SK-N-SH (cell line): Measurements from ENCODE around the gene AKR1A1.

Experiments
- GABPA ChIP-seq: IDR thresholded peaks from 2 replicates; pipeline ENCODE4 v1.4.0; 2012; ENCODE audit warnings: low read depth, mild to moderate bottlenecking
- TF ChIP-seq, protein P1 (sequence below): fragments of 200-600 bp; sonication (generic); IDR thresholded peaks from 2 replicates; pipeline ENCODE4 v1.6.1; 2017; ENCODE audit warnings: antibody characterized with exemption, mild to moderate bottlenecking, moderate library complexity

DNA sequence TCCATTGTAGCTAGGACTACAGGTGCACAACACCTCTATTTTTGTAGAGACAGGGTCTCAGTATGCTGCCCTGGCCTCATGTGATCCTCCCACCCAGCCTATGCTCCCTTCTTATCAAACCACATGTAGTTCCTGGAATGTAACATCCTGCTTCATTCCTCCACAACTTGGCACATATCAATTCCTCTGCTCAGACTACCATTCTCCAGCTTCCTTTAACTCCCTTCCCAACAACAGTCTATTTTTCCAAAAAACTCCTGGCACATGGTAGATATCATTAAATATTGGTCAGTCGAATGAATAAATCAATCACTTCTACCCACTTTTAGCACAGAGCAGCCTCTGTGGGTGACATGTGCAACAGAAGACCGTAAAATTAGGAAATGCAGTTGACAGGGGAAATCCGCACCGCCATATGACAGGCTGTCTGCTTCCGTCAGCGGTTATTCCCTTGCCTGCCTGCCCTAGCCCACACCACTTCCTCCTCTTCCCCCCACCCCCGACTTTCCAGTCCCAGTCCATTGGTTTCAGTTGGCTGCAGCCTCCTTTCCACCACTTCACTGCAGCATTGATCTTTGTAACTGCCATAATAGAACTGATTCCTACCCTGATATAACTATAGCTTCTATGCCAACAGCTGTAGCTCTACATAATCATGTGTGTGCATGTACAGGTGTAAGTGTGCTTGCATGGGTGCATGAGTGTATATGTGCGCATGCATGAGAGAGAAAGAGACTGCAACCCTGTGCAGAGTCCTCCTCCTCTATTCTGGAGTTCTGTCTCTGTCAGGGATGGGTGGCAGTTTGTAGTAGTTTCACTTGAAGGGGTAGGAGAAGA lies 6.8 kb upstream of the AKR1A1 start:
- no peak for TF ChIP-seq GABPA
- TF ChIP-seq, protein P1, sequence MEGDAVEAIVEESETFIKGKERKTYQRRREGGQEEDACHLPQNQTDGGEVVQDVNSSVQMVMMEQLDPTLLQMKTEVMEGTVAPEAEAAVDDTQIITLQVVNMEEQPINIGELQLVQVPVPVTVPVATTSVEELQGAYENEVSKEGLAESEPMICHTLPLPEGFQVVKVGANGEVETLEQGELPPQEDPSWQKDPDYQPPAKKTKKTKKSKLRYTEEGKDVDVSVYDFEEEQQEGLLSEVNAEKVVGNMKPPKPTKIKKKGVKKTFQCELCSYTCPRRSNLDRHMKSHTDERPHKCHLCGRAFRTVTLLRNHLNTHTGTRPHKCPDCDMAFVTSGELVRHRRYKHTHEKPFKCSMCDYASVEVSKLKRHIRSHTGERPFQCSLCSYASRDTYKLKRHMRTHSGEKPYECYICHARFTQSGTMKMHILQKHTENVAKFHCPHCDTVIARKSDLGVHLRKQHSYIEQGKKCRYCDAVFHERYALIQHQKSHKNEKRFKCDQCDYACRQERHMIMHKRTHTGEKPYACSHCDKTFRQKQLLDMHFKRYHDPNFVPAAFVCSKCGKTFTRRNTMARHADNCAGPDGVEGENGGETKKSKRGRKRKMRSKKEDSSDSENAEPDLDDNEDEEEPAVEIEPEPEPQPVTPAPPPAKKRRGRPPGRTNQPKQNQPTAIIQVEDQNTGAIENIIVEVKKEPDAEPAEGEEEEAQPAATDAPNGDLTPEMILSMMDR = no peak
